GM19467 (cell line): Measurements from ENCODE around the gene GNAI1.
A peak's percentile ranks its signal among the peaks of the same experiment; 100 is the strongest.

ENCODE experiments used
- ATAC-seq: cut with Tn5 transposase; IDR thresholded peaks from one replicate; pipeline ENCODE4 v1.9.1; 2021; ENCODE audit warnings: mild to moderate bottlenecking, moderate library complexity; ENCODE audit not compliant: unreplicated experiment

GNAI1 gene

GRCh38 chr7:80204919-80205318 is 70.3 kb downstream of the GNAI1 start:
- no peak for ATAC-seq

DNA sequence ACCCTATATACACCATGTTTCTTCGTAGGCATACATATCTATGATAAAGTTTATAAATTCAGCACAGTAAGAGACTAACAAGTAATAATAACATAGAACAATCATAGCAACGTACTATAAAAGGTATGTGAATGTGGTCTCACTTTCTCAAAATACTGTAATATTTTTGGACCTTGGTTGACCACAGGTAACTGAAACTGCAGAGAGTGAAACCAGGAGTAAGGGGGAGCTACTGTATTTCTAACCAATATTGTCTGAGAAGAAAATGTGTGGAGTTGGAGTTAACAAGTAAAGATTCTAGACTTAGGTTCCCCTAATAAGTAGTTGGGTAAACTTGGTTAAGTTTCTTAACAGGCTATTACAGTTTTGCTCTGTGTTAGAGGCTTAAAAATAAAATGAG is 72.1 kb downstream of the GNAI1 start:
- peak; percentile 73 for ATAC-seq

DNA sequence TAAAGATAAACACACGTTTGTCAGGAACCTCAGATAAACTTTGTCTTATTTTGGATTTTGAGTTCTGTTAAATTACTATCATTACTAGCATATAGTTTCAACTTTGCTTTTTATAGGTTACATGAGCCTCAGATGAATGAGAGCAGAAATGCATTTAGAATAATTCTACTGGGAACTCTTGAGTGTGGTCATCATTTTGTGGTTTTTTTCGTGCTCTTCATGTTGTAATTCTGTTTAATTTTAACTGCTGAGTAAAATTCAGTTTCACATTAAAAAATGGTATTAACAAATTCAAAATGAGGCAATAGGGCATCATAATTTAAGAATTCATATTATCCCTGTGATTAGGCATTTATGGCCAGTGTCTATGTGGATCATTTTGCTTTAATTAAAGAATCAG is 72.9 kb downstream of the GNAI1 start:
- no peak for ATAC-seq

DNA sequence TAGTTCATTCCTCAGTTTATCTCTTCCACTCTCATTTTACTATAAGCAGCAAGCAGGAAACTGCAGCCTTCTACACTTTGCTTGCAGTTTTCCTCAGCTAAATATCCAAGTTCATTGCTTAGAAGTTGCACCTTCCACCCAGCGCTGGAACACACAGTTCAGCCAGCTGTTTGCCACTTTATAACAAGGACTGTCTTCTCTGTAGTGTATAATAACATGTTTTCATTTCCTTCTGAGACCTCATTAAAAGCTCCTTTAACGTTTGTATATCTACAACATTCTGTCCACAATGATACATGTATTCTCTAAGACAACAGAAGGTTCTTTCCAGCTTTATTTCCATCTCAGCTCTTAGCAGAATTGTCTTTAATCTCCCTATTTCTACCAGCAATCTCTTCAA is 74.1 kb downstream of the GNAI1 start:
- ATAC-seq: no peak

- no peak for ATAC-seq
Observed at GRCh38 chr7:80210400-80210799, 75.8 kb downstream of the GNAI1 start.

GRCh38 chr7:80213814-80214213 is 79.2 kb downstream of the GNAI1 start:
- ATAC-seq: no peak

DNA sequence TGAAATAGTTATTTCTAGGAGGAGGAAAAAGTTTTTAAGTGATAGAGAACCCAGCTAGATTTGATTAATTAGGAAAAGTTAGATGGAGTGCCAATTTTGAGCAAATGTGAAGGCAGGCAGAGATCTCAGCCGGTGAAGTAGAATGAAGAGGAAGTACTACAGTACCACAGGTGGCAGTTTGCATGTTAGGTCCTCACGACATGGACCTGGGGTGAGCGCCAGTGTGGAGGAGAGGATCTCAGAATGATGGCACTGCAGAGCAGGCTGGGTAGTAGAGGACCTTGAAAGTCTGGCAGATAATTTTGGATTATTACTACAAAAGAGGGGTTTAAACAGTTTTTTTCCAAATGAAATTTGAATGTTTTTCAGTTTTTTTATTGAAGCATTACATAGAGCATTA is 81.1 kb downstream of the GNAI1 start:
- ATAC-seq: no peak

- ATAC-seq: no peak
Observed at GRCh38 chr7:80216996-80217842, 82.6 kb downstream of the GNAI1 start.

- no peak for ATAC-seq
Observed at GRCh38 chr7:80218723-80219122, 84.1 kb downstream of the GNAI1 start.

DNA sequence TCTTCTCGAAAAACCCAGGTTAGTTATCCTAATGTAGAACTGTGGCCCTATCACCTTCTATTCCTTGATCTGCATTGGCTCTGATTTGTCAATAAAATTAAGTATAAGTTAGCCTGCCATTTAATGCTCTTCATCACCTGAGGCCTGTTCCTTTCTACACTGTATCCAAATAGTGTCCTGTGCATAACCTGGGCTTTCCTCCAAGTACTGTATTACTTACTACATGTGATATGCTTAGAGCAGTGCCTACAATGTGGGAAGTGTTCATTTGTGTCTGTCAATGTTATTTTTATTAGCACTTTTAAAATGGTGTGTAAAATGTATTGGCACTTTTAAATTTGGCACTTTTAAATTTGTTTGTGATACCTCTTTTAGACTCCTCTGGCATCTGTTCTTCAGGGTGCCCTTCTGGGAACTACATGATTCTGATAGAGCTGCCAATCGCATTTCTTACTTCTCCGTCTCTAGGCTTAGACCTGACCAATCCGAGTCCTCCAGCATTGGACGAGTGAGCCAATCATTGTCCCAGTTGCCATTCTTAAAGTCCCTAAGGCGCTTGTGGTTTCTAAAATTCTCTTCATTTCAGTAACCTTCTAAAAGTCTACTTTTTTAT is 85.5 kb downstream of the GNAI1 start:
- ATAC-seq: no peak

- no peak for ATAC-seq
Observed at GRCh38 chr7:80224415-80224814, 89.8 kb downstream of the GNAI1 start.

GRCh38 chr7:80225361-80225760 is 90.7 kb downstream of the GNAI1 start:
- no peak for ATAC-seq

- ATAC-seq: no peak
Observed at GRCh38 chr7:80226629-80227028, 92.0 kb downstream of the GNAI1 start.

- no peak for ATAC-seq
Observed at GRCh38 chr7:80230327-80230726, 95.7 kb downstream of the GNAI1 start.

GRCh38 chr7:80231707-80232106 is 97.1 kb downstream of the GNAI1 start:
- no peak for ATAC-seq

- no peak for ATAC-seq
Observed at GRCh38 chr7:80232979-80233724, 98.5 kb downstream of the GNAI1 start.

DNA sequence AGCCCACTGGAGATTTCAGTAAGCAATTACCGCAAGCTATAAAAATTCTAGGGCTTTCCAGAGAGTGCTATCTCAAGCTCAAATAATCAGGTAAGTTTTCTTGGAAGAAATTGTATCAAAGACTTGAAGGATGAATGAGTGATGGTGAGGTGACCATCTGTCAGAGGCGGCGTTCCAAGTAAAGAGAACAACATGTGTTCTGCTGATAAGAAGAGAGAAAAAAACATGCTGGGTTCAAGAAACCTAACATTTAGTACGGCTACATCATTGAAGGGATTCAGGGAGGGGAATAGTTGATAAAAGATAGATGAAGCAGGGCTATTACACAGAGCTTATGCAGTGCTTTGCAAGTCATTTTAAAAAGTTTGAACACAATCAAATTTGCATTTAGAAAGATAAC is 100.7 kb downstream of the GNAI1 start:
- no peak for ATAC-seq

DNA sequence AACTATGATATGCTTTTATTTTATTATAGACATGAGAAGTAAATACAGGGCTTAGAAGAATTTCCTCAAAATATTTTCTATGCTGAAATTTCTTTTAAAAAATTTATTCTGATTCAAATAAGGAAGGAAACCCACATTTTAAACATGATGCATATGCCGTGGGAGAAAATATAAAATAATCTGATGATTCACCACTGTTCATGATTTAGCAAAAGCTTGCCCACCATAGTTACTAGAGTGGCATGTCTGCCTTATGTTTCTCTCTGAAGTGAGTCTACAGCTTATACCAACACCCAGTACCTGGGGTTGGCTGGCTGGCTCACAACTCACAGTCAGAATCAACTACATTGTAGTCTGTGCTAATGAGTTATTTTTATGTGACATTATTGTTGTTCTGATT is 102.0 kb downstream of the GNAI1 start:
- no peak for ATAC-seq

GRCh38 chr7:80240265-80241025 is 105.8 kb downstream of the GNAI1 start:
- ATAC-seq: no peak

GRCh38 chr7:80241671-80242070 is 107.0 kb downstream of the GNAI1 start:
- no peak for ATAC-seq

- ATAC-seq: no peak
Observed at GRCh38 chr7:80243425-80243824, 108.8 kb downstream of the GNAI1 start.
